ENCODE data around the gene STAG2. TPM values are rescaled to one million over a fixed set of nuclear protein-coding genes. Genes with fewer than 3 reads are reported as not detected.

The STAG2 gene
- total RNA-seq, 1 donor from 2014 or later: 90.8 TPM

DNA sequence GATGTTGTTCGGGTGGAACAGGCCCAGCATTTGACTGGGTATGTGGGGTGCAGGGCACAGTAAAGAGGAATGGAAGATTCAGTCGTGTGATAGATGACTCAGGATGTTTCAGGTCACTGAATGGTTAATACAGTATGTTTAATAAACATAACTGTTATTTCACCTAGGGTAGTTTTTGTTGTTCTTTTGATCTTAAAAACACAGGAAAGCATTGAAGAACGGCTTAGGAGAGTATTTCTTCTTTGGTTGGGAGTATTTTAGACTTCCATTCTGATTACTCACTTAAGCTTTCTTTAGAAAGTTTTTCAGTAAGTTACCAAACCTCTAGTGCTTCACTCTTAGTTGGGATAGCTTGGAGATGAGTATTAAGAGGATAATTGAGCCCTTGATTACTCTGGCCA is 62.3 kb downstream of the STAG2 start:
- TF ChIP-seq, protein P1, sequence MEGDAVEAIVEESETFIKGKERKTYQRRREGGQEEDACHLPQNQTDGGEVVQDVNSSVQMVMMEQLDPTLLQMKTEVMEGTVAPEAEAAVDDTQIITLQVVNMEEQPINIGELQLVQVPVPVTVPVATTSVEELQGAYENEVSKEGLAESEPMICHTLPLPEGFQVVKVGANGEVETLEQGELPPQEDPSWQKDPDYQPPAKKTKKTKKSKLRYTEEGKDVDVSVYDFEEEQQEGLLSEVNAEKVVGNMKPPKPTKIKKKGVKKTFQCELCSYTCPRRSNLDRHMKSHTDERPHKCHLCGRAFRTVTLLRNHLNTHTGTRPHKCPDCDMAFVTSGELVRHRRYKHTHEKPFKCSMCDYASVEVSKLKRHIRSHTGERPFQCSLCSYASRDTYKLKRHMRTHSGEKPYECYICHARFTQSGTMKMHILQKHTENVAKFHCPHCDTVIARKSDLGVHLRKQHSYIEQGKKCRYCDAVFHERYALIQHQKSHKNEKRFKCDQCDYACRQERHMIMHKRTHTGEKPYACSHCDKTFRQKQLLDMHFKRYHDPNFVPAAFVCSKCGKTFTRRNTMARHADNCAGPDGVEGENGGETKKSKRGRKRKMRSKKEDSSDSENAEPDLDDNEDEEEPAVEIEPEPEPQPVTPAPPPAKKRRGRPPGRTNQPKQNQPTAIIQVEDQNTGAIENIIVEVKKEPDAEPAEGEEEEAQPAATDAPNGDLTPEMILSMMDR (IDR thresholded peaks at IDR 0.05; ENCODE audit: insufficient read depth, low read length, severe bottlenecking): no peak
- no peaks in the 10 kb centered on the region for H3K36me3 ChIP-seq (ENCODE audit: control insufficient read depth, insufficient read depth, low read length)
- no peaks in the 10 kb centered on the region for H3K27me3 ChIP-seq (ENCODE audit: control insufficient read depth, insufficient read depth, low read length)
- no peak for DNase-seq (ENCODE audit: low read depth)
- H3K4me3 ChIP-seq (ENCODE audit: low read depth, low read length): no peak overlapping the region
- no peak for FAIRE-seq

DNA sequence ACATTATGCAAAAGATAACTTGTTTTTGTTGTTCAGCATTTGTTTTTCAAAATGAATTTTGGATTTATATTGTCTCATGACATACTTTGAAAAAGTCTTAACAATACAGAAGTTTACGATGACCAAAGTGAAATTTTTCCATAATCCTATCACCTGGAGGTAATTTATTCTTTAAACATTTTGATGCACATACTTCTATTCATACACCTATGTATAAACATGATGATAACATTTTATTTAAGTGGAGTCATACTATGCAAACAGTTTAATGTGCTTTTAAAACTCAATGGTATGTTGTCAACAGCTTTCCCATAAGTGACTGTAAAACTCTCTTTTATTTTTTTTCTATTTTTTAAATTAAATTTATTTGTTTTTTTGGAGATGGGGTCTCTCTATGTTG is 65.0 kb downstream of the STAG2 start:
- DNase-seq (ENCODE audit: low read depth) (no peak), FAIRE-seq (no peak)
- TF ChIP-seq, protein P1 (IDR thresholded peaks at IDR 0.05; ENCODE audit: insufficient read depth, low read length, severe bottlenecking): no peak
- Histone ChIP-seq H3K27me3 (ENCODE audit: control insufficient read depth, insufficient read depth, low read length) (no peaks in the 10 kb centered on the region), H3K4me3 (ENCODE audit: low read depth, low read length) (no peak overlapping the region), H3K36me3 (ENCODE audit: control insufficient read depth, insufficient read depth, low read length) (no peaks in the 10 kb centered on the region)

DNA sequence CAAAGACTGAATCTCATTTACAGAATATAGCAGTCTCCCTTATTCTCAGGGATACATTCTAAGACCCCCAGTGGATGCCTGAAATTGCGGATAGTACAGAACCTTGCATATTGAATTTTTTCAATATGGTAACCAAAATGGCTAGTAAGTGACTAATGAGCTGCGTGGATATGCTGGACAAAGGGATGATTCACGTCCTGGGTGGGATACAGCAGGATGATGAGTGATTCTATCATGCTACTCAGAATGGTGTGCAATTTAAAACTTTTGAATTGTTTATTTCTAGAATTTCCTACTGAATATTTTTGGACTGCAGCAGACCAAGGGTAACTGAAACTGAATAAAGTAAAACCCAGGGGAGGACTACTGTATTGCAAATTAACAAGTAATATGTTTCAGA is 66.7 kb downstream of the STAG2 start:
- TF ChIP-seq, protein P1 (IDR thresholded peaks at IDR 0.05; ENCODE audit: insufficient read depth, low read length, severe bottlenecking): no peak

DNA sequence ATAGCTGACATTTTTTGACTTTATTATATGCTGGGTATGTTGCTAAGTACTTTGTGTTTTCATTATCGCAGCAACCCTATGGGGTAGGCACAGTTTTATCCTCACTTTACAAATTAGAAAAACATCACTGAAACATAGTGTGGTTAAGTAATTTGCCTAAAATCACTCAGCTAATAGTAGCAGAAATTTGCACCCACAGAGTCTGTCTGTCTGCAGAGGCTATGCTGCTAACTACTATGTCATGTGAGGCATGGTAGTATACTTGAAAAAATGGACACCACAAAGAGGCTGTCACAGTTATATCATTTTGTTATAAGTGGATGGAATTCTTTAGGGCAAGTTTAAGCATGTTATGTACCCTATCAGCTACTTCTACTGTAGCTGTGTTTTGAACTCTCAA is 69.0 kb downstream of the STAG2 start:
- no peak overlapping the region for H3K4me3 ChIP-seq (ENCODE audit: low read depth, low read length)
- FAIRE-seq: no peak
- no peaks in the 10 kb centered on the region for H3K36me3 ChIP-seq (ENCODE audit: control insufficient read depth, insufficient read depth, low read length)
- DNase-seq (ENCODE audit: low read depth): peak; percentile 69
- H3K27me3 ChIP-seq (ENCODE audit: control insufficient read depth, insufficient read depth, low read length): no peaks in the 10 kb centered on the region
- TF ChIP-seq, protein P1 (IDR thresholded peaks at IDR 0.05; ENCODE audit: insufficient read depth, low read length, severe bottlenecking): no peak

More for the DNA sequence above, 66.7 kb downstream of the STAG2 start:
- FAIRE-seq (no peak), DNase-seq (ENCODE audit: low read depth) (peak; percentile 61)
- no peak overlapping the region for H3K4me3 ChIP-seq (ENCODE audit: low read depth, low read length)
- H3K36me3 ChIP-seq (ENCODE audit: control insufficient read depth, insufficient read depth, low read length): no peaks in the 10 kb centered on the region
- no peaks in the 10 kb centered on the region for H3K27me3 ChIP-seq (ENCODE audit: control insufficient read depth, insufficient read depth, low read length)

DNA sequence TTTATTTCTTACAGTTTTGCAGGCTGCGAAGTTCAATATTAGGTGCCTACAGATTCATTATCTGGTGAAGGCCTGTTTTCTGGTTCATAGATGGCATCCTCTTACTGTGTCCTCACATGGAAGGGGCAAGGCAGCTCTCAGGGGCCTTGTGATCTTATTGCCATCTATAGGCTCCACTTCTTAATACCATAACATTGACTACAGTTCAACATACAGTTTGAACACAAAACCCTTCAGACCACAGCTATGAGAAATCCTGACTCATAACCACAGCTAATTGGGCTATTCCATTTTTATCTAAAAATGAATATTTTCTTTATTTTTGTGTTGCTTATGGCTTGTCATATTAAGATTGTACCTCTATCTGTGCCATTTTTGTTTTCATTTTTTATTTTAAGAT is 72.3 kb downstream of the STAG2 start:
- TF ChIP-seq, protein P1 (IDR thresholded peaks at IDR 0.05; ENCODE audit: insufficient read depth, low read length, severe bottlenecking): no peak
- DNase-seq (ENCODE audit: low read depth): peak; percentile 22
- no peak for FAIRE-seq

DNA sequence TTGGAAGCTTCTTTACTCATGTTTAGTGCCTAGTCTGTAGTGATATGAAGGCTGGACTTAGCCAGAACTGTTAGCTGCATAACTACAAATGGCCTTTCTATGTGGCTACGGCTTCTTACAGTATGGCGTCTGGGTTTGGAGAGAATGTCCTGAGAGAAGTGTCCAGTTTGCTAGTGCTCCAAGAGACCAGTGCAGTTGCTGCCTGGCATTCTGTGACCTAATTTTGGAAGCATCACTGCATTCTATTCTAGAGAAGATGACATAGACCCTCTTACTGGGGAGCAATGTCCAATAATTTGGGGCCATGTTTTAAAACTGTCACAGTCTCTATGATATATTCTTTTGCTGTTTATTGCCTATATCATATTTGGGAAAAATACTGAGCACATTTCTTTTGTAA is 74.2 kb downstream of the STAG2 start:
- FAIRE-seq (peak; percentile 7), DNase-seq (ENCODE audit: low read depth) (no peak)
- Histone ChIP-seq H3K36me3 (ENCODE audit: control insufficient read depth, insufficient read depth, low read length) (no peaks in the 10 kb centered on the region), H3K4me3 (ENCODE audit: low read depth, low read length) (no peak overlapping the region), H3K27me3 (ENCODE audit: control insufficient read depth, insufficient read depth, low read length) (no peaks in the 10 kb centered on the region)
- TF ChIP-seq, protein P1 (IDR thresholded peaks at IDR 0.05; ENCODE audit: insufficient read depth, low read length, severe bottlenecking): no peak

More for the DNA sequence above, 72.3 kb downstream of the STAG2 start:
- H3K36me3 ChIP-seq (ENCODE audit: control insufficient read depth, insufficient read depth, low read length): no peaks in the 10 kb centered on the region
- H3K4me3 ChIP-seq (ENCODE audit: low read depth, low read length): no peak overlapping the region
- H3K27me3 ChIP-seq (ENCODE audit: control insufficient read depth, insufficient read depth, low read length): no peaks in the 10 kb centered on the region

Measured in bronchial epithelial cell (primary cell).